OCI-LY7 (cell line): ENCODE data around the gene METRN.

ENCODE experiments used
- CTCF ChIP-seq: fragments of 200-600 bp; sonication (generic); conservative IDR thresholded peaks from 2 replicates; pipeline ENCODE4 v1.5.1; 2014; ENCODE audit warnings: mild to moderate bottlenecking, antibody characterized with exemption, low read length, moderate library complexity, mixed read lengths
- EZH2phosphoT487 ChIP-seq: fragments of 200-600 bp; sonication (generic); IDR thresholded peaks from 2 replicates; pipeline ENCODE4 v1.6.1; 2018; ENCODE audit warnings: low read depth, borderline replicate concordance, mild to moderate bottlenecking, mixed run types, antibody characterized with exemption, low read length, moderate library complexity, mixed read lengths

- TF ChIP-seq CTCF (no peak), EZH2phosphoT487 (no peak)
Observed at GRCh38 chr16:728131-728889, 13.4 kb downstream of the METRN start.
